Peyer's patch (tissue), 4 donors: ENCODE measurements around the gene CFAP61. TPM values are rescaled to one million over a fixed set of nuclear protein-coding genes. Genes with fewer than 3 reads are reported as not detected.

Experiments
- DNase-seq, 3 donors: peaks; one replicate each; pipeline ENCODE4 v3.0.0-alpha.2; 2017 to 2019
- H3K27ac ChIP-seq, 4 donors: fragments of 200-600 bp; sonication (generic); one replicate each; pipeline ENCODE4 v1.5.1; 2016 to 2019
- H3K27me3 ChIP-seq, 2 donors: fragments of 200-600 bp; sonication (generic); one replicate each; pipeline ENCODE4 v1.5.1; 2019
- H3K36me3 ChIP-seq, 3 donors: fragments of 200-600 bp; sonication (generic); one replicate each; pipeline ENCODE4 v1.5.1; 2016 to 2019
- H3K4me1 ChIP-seq, 4 donors: fragments of 200-600 bp; sonication (generic); one replicate each; pipeline ENCODE4 v1.5.1; 2016 to 2019
- H3K4me3 ChIP-seq, 4 donors: fragments of 200-600 bp; sonication (generic); 1 replicate in 3 of 4; 2 replicates in 1 of 4; pipeline ENCODE4 v1.5.1; 2016 to 2019; ENCODE audit warnings: mild to moderate bottlenecking in 1 of 4
- H3K9me3 ChIP-seq, 4 donors: fragments of 200-600 bp; sonication (generic); one replicate each; pipeline ENCODE4 v1.5.1; 2016 to 2019; ENCODE audit warnings: mild to moderate bottlenecking in 1 of 4
- POLR2A ChIP-seq, 2 donors: fragments of 450-650 bp; IDR thresholded peaks; one replicate each; pipeline ENCODE4 v1.5.1; 2017; ENCODE audit warnings: antibody characterized with exemption in 2 of 2, mild to moderate bottlenecking in 2 of 2, moderate library complexity in 2 of 2
- total RNA-seq, 4 donors: library from RNA; depleted of rRNA; stranded (reverse); fragments of >200 nt; gene quantifications; one replicate each; pipeline ENCODE4 v1.1.0, GENCODE V29; 2016
- TF ChIP-seq, protein P1 (sequence below), 6 experiments: fragments of 450-650 bp in 4 of 6; fragments of 200-600 bp in 2 of 6; sonication (generic) in 1 of 6; IDR thresholded peaks; one replicate each; pipeline ENCODE4 v1.5.1; 2017 to 2019; ENCODE audit warnings: antibody characterized with exemption in 6 of 6, mild to moderate bottlenecking in 3 of 6, moderate library complexity in 1 of 6

Gene CFAP61
- total RNA-seq, 4 donors from 2014 or later: not detected

DNA sequence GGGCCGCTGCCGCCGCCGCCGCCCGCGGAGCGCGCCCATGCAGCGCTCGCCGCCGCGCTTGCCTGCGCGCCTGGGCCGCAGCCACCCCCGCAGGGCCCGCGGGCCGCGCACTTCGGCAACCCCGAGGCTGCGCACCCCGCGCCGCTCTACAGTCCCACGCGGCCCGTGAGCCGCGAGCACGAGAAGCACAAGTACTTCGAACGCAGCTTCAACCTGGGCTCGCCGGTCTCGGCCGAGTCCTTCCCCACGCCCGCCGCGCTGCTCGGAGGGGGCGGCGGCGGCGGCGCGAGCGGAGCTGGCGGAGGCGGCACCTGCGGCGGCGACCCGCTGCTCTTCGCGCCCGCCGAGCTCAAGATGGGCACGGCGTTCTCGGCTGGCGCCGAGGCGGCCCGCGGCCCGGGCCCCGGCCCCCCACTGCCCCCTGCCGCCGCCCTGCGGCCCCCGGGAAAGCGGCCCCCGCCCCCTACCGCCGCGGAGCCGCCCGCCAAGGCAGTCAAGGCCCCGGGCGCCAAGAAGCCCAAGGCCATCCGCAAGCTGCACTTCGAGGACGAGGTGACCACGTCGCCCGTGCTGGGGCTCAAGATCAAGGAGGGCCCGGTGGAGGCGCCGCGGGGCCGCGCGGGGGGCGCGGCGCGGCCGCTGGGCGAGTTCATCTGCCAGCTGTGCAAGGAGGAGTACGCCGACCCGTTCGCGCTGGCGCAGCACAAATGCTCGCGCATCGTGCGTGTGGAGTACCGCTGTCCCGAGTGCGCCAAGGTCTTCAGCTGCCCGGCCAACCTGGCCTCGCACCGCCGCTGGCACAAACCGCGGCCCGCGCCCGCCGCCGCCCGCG lies 316.3 kb downstream of the CFAP61 start:
- Histone ChIP-seq H3K9me3 (no peaks in the 10 kb centered on the region), H3K27me3 (peaks cover 0 to 68% of the 10 kb centered on the region in 2 donors), H3K4me1 (peaks cover 0 to 43% (median 14%) of the 10 kb centered on the region in 4 donors), H3K27ac (no peak overlapping the region), H3K4me3 (peak overlapping the region in 3 of 4 donors; percentile 38 to 44 (median 43)), H3K36me3 (no peaks in the 10 kb centered on the region)
- DNase-seq: no peak
- TF ChIP-seq, protein P1, sequence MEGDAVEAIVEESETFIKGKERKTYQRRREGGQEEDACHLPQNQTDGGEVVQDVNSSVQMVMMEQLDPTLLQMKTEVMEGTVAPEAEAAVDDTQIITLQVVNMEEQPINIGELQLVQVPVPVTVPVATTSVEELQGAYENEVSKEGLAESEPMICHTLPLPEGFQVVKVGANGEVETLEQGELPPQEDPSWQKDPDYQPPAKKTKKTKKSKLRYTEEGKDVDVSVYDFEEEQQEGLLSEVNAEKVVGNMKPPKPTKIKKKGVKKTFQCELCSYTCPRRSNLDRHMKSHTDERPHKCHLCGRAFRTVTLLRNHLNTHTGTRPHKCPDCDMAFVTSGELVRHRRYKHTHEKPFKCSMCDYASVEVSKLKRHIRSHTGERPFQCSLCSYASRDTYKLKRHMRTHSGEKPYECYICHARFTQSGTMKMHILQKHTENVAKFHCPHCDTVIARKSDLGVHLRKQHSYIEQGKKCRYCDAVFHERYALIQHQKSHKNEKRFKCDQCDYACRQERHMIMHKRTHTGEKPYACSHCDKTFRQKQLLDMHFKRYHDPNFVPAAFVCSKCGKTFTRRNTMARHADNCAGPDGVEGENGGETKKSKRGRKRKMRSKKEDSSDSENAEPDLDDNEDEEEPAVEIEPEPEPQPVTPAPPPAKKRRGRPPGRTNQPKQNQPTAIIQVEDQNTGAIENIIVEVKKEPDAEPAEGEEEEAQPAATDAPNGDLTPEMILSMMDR (IDR thresholded peaks at IDR 0.05): no peak
- TF ChIP-seq POLR2A (IDR thresholded peaks at IDR 0.05): no peak

DNA sequence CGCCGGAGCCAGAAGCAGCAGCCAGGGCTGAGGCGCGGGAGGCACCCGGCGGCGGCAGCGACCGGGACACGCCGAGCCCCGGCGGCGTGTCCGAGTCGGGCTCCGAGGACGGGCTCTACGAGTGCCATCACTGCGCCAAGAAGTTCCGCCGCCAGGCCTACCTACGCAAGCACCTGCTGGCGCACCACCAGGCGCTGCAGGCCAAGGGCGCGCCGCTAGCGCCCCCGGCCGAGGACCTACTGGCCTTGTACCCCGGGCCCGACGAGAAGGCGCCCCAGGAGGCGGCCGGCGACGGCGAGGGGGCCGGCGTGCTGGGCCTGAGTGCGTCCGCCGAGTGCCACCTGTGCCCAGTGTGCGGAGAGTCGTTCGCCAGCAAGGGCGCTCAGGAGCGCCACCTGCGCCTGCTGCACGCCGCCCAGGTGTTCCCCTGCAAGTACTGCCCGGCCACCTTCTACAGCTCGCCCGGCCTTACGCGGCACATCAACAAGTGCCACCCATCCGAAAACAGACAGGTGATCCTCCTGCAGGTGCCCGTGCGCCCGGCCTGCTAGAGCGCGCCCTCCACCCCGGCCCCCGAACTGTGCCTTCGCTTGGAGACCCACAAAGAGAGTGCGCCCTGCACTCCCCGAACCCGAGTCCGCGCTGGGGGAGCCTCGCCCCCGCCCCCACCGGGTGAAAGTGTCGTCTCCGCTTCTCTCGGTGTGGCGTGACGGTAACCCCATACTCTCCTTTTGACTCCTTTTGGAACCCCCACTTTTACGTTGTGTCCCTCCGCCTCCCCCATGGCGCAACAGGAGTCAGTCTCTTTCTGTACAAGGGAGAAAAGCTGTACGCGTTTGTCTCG lies 317.1 kb downstream of the CFAP61 start:
- Histone ChIP-seq H3K4me1 (peaks cover 0 to 35% (median 14%) of the 10 kb centered on the region in 4 donors), H3K27ac (no peak overlapping the region), H3K4me3 (peak overlapping the region in 3 of 4 donors; percentile 28 to 44 (median 43)), H3K36me3 (no peaks in the 10 kb centered on the region), H3K27me3 (peaks cover 0 to 59% of the 10 kb centered on the region in 2 donors), H3K9me3 (no peaks in the 10 kb centered on the region)
- TF ChIP-seq, protein P1 (IDR thresholded peaks at IDR 0.05): no peak
- TF ChIP-seq POLR2A (IDR thresholded peaks at IDR 0.05): no peak
- DNase-seq: peak in 1 of 3 donors; percentile 66

DNA sequence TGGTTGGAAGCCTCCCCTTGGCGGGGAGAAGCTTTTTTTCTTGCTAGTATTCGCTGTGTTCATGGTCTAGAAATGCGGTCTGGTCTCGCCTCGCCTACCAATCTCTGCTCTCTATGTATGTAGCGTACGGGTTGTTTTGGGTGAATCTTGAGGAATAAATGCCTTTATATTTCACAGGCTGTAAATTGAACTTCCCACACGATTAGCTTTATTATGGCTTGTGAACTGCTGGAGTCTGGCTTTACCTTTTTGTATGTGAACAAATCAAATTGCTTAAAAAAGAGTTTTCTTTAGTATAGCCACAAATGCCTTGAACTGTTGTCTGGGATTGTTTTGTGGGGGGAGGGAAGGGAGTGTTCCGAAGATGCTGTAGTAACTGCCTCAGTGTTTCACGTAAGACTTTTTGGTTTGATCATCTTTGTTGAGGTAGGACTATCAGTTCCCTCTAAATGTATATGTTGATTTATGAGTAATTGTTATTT lies 317.8 kb downstream of the CFAP61 start:
- peaks cover 0 to 53% of the 10 kb centered on the region in 2 donors for H3K27me3 ChIP-seq
- no peak overlapping the region for H3K27ac ChIP-seq
- no peaks in the 10 kb centered on the region for H3K9me3 ChIP-seq
- no peak for TF ChIP-seq POLR2A (IDR thresholded peaks at IDR 0.05)
- TF ChIP-seq, protein P1 (IDR thresholded peaks at IDR 0.05): no peak
- no peaks in the 10 kb centered on the region for H3K36me3 ChIP-seq
- H3K4me1 ChIP-seq: peaks cover 0 to 34% (median 14%) of the 10 kb centered on the region in 4 donors
- no peak overlapping the region for H3K4me3 ChIP-seq
- no peak for DNase-seq

DNA sequence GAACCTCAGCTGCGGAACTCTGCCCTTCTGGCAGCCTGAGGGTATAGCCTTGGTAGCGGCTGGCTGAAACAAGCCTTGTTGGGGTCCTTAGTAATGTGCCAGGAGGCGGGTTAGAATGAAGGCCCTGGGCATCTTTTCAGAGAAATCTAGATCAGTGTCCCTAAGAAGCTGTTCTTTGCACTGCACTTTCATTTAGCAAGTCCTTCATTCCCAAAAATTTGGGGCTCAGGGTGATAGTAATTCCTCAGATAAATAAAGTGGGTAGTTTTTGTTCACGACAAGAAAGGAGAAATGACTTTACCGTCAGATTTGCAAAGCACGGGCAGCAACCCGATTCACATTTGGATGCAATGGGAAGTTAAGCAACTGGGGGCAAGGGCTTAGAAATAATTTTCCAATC lies 318.8 kb downstream of the CFAP61 start:
- Histone ChIP-seq H3K27me3 (peaks cover 0 to 43% of the 10 kb centered on the region in 2 donors), H3K4me3 (no peak overlapping the region)

DNA sequence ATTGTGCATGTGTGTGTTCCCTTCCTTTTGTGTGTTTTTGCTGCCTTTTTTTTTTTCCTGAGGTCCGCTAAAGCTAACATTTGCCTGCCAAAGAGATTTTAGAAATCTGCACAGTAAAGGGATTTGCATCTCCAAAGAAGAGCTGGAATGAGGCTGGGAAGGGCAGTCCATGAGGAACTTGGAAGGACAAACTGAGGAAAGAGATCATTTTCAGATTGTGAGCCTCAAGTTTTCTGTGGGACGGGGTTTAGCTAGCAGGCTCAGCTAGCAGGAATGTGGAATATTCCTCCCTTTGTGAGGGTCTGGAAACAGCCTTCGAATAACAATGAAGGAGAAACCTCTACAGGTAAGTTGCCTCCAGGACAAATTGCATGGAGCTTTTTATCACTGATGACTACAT lies 319.3 kb downstream of the CFAP61 start:
- H3K36me3 ChIP-seq: no peaks in the 10 kb centered on the region
- TF ChIP-seq, protein P1 (IDR thresholded peaks at IDR 0.05): no peak
- TF ChIP-seq POLR2A (IDR thresholded peaks at IDR 0.05): no peak
- peaks cover 0 to 30% (median 14%) of the 10 kb centered on the region in 4 donors for H3K4me1 ChIP-seq
- H3K9me3 ChIP-seq: no peaks in the 10 kb centered on the region
- H3K27me3 ChIP-seq: peaks cover 0 to 37% of the 10 kb centered on the region in 2 donors
- no peak overlapping the region for H3K27ac ChIP-seq
- H3K4me3 ChIP-seq: no peak overlapping the region
- no peak for DNase-seq

More for the DNA sequence above, 318.8 kb downstream of the CFAP61 start:
- H3K4me1 ChIP-seq: peaks cover 0 to 34% (median 14%) of the 10 kb centered on the region in 4 donors
- TF ChIP-seq, protein P1 (IDR thresholded peaks at IDR 0.05): no peak
- TF ChIP-seq POLR2A (IDR thresholded peaks at IDR 0.05): no peak
- no peak overlapping the region for H3K27ac ChIP-seq
- H3K9me3 ChIP-seq: no peaks in the 10 kb centered on the region
- H3K36me3 ChIP-seq: no peaks in the 10 kb centered on the region
- no peak for DNase-seq
